Stimulated activated CD4-positive, alpha-beta T cell treated with anti-CD3 and anti-CD28 coated beads, Interleukin-12 subunit alpha, Interleukin-12 subunit beta, amount 100 ng/mL, for 48 hours (primary cell): Measurements from ENCODE around the gene TEX9.
"Not testable (repeated sequence)": the region's sequence is repeated elsewhere in the genome, so short reads cannot be mapped to it uniquely, and the experiment has no call there.

ENCODE experiments used
- DNase-seq, 3 donors: peaks; one replicate each; pipeline ENCODE4 v3.0.0-alpha.2; 2020; ENCODE audit warnings: low read depth in 2 of 3, low spot score in 1 of 3

TEX9 gene

DNA sequence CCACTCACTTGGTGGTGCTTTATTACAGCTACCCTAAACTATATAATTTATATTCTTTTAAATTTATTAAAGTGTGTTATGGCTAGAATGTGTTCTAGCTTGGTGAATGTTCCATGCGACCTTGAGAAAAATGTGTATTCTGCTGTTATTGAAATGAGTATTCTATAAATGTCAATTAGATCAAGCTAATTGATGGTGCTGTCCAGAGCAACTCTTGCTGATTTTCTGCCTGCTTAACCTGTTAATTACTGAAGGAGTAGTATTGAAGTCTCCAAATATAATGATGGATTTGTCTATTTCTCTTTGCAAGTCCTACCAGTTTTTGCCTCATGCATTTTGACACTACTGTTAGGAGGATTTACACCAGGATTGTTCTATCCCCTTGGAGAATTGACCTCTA is 3.2 kb upstream of the TEX9 start:
- no peak for DNase-seq

DNA sequence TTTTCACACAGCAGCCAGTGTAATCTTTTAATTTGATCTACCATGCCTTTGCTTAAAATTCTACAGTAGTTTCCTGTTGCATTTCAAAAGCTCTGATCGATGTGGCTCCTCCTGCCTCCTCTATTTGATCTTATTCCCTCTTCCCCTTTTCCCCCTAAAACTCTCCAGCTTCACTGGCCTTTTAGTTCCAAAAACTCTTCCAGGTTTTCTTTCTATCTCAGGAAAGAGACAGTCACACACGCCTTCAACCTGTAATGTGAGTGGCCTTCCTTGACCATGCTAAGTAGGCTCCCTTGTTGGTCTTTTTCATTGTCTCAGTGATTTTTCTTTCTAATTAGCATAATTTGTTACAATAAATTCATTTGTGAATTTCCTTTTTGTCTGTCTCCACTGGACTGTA is 985 bp downstream of the TEX9 start:
- no peak for DNase-seq

DNA sequence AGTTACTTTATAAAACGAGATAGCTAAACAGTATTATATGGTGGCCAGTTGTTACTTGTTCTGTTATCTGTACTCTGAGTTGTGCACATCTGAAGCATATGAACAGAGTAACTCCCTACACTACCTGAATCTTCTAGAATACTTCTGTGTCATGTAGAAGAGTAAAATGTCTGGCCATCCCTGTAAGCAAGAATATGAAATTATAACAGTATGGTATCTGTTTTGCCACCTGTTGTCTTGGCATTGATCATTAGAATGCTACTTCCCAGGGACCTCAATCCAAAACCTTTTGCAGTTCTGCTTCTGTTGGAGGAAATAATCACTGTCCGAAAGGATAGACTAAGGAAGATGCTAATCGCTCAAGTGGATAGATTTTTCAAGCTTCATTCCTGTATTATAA is 1.9 kb downstream of the TEX9 start:
- DNase-seq: no peak

DNA sequence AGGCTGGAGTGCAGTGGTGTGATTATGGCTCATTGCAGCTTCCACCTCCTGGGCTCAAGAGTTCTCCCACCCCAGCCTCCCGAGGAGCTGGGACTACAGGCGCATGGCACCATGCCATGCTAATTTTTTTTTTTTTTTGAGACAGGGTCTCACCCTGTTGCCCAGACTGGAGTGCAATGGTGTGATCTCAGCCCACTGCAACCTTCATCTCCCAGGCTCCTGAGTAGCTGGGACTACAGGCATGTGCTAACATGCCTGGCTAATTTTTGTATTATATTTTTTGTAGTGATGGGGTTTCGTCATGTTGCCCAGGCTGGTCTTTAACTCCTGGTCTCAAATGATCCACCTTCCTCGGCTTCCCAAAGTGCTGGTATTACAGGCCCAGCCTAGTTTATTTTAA is 4.0 kb downstream of the TEX9 start:
- DNase-seq: no peak

DNA sequence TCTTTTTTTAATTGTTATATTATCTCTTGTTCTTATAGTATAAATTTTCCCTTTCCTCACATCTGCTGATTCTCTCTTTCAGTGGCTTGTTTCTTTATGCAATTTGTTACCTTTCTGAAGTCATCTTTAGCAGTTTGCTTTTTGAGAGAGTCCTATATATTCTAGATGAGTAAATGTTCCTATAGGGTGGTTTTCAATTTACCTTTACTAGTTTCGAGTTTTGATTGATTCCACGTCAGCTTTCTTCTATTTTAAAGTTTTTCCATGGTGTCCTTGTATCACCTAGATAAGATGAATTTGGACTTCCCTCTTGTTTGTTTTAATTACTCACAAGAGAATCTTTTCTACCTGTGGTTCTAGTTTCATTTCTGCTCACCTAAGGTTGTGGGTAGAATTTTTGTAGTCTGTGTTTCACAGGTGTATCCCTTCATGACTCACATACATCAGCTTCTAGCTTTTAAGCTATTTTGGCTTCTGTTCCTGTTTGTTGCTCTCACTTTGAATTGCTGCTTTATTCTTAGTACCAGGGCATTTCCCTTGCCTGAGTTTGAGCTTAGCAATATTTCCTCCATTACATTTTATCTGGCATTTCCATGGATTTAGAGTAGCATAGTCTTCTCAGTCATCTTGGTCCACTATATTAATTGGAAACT is 6.4 kb downstream of the TEX9 start:
- no peak for DNase-seq

DNA sequence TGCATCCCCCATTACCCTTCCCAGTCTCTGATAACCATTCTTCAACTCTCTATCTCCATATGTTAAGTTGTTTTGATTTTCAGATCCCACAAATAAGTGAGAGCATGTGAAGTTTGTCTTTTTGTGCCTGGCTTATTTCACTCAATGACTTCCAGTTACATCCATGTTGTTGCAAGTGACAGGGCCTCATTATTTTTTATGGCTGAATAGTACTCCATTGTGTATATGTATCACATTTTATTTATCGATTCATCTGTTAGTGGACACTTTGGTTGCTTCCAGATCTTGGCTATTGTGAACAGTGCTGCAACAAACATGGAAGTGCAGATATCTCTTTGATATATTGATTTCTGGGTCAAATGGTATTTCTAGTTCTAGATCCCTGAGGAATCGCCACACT is 9.5 kb downstream of the TEX9 start:
- not testable (repeated sequence) for DNase-seq

DNA sequence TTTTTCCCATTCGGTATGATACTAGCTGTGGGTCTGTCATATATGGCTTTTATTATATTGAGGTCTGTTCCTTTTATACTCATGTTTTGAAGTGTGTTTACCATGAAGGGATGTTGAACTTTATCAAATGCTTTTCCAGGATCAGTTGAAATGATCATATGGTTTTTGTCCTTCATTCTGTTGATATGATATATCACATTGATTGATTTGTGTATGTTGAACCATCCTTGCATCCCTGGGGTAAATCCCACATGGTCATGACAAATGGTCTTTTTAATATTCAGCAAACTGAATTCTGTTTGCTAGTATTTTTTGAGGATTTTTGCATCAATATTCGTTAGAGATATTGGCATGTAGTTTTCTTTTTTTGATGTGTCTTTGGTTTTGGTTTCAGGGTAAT is 12.6 kb downstream of the TEX9 start:
- not testable (repeated sequence) for DNase-seq

DNA sequence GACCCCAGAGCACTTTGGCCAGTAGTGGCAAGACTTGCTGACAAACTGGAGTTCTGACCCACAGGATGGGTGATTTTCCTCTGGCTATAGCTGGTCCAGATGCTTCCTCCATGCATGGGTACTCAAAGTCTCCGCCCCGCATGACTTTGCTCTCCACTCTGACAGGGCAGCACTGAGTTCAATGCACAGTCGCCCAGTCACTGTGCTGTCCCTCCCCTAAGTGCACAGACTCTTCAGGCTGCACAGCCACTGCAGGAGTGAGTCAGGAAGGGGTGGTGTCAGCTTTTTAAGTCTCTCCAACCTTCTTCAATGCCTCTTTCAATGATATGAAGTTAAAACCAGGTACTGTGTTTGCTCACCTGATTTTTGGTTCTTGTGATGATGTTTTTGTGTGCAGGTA is 17.8 kb downstream of the TEX9 start:
- no peak for DNase-seq

DNA sequence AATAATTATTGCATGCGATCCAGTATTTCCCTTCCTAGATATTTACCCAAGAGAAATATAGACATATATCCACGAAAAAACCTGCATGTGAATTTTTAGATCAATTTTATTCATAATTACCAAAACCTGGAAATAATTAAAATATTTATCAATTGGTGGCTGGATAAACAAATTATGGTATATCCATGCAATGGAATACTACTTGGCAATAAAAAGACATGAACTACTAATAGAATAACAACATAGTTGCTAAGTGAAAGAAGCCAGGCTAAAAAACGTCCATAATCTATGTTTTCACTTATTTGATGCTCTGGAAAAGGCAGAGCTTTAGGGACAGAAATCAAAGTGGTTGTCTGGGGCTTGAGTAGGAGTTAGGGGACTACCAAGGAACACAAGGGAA is 20.7 kb downstream of the TEX9 start:
- DNase-seq: no peak

DNA sequence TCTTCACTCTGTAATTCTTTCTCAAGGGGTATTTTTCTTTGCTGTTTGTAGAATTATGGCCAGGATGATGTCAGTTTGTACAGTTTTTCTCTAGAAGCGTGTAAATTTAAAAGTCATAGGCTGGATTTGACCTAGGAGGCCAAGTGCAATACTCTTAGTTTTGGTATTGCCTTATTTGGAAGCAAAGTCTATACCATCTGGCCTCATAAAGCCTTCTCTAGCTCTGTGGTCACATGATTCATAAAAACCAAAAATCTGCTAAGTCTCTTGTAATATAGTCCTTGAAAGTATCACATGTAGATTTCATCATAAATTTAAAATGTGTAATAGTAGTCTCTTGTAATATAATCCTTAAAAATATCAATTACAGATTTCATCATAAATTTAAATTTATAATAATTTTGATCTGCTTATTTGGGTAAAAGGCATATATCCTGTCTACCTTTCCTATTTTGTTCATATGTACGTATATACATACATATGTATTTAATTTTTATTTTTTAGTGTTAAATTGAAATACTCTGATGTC is 25.6 kb downstream of the TEX9 start:
- no peak for DNase-seq

DNA sequence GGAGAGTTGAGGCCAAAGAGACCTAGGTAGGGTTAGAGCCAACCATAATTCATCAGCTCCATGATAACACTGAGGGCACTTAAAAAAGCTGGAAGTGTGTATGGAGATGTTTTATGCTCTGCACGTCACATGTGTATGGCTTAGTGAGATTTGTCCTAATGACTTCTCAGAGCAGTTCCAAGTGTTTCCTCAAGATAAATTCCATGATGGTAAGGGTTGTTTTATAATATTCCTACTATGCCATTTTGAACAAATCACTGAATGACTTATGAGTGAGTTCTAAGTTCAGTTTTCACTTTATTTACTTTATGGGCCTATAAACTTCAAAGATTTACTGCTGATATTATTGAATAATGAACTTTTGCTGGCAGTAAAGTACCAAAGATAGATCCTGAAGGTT is 28.1 kb downstream of the TEX9 start:
- DNase-seq: no peak

DNA sequence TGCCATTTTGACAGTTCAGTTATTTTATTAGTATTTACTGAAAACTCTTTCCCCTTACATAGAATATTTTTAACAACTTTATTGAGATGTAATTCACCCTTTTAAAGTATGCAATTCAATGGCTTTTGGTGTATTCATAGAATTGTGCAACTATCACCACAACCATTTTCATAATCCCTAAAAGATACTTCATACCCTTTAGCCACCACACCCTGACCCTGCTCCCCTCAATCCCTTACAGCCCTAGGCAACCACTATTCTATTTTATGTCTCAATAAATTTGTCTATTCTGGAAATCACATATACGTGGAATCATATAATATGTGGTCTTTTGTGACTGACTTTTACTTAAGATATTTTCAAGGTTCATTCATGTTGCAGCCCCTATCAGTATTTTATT is 29.7 kb downstream of the TEX9 start:
- no peak for DNase-seq

DNA sequence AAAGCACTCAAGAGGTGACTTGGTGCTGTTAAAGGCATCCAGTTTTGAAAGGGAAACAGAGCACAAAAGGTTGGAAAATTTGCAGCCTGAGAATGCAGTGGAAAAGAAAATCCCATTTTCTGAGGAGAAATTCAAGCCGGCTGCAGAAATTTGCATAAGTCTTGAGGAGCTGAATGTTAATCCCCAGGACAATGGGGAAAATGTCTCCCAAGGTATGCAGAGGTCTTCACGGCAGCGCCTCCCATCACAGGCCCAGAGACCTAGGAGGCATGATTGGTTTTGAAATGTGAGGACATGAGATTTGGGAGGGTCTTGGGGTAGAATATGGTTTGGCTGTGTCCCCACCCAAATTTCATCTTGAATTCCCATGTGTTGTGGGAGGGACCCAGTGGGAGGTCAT is 32.1 kb downstream of the TEX9 start:
- DNase-seq: not testable (repeated sequence)

DNA sequence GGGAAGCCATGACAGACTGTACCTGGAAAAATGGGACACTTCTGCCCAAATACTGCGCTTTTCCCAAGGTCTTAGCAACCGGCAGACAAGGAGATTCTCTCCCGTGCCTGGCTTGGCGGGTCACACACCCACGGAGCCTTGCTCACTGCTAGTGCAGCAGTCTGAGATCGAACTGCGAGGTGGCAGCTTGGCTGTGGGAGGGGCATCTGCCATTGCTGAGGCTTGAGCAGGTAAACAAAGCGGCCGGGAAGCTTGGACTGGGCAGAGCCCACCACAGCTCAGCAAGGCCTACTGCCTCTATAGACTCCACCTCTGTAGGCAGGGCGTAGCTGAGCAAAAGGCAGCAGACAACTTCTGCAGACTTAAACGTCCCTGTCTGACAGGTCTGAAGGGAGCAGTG is 34.0 kb downstream of the TEX9 start:
- DNase-seq: not testable (repeated sequence)

DNA sequence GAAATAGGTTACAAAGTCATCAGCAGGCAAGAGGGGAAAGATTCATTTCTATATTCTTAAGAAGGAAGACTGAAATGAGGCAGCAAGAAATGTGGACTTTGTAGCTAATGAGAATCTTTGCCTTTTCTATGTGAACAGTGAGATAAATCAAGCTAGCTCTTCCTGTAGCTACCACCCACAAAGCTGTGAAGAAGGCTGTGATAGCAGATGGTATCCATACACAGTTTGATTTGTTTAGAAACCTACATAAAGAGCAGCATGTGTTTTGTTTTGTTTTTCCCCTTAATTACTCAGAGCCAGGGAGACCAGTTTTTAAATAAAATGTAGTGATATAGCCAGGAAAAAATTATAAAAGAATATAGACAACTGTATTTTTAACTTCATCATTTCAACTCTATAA is 45.5 kb downstream of the TEX9 start:
- DNase-seq: no peak

DNA sequence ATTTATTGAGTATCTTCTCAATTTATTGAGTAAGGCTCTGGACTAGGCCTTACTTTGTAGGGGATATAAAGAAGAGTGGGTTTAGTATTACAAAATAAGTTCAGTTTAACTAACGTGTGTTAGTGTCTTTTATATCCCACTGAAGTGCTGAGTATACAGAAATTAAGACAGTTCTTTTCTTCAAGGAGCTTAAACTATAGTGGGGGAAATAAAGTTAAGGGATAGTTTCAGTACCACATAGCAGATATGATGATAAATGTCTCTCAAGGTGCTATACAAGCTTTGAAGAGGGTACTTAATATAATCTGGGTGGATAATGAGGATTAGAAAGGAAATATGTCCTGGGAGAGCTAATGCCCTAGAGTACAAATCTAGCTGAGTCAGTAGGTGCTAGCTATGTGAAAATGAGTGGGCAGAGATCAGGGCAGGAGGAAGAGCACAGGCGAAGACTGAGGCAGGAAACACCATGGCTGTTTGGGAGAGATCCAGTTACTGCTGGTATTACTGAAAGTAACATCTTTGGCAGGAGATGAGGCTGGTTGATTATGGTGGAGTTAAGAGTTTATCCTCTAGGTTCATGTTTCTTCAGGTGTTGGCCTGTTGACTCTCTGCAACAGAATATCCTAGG is 46.0 kb downstream of the TEX9 start:
- DNase-seq: no peak

DNA sequence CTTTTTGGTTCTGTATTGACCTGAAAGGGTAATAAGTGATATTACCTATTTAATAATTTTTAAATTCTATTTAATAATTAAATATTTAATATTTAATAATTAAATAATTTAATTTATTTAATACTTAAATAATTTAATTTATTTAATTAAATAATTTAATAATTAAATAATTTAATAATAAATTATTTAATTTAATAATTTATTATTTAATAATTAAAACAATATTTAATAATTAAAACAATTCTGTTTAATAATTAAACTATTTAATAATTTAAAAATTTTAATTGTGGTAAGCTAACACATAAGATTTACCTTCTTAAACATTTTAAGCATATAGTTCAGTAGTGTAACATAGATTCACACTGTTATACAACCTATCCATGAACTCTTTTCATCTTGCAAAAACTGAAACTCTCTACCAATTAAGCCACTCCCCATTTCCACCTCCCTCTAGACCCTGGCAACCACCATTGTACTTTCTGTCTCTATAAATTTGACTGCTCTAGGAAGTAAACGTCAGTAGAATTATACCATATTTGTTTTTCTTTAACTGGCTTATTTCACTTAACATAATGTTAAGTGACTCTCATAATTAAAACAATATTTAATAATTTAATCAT is 48.0 kb downstream of the TEX9 start:
- DNase-seq: not testable (repeated sequence)

DNA sequence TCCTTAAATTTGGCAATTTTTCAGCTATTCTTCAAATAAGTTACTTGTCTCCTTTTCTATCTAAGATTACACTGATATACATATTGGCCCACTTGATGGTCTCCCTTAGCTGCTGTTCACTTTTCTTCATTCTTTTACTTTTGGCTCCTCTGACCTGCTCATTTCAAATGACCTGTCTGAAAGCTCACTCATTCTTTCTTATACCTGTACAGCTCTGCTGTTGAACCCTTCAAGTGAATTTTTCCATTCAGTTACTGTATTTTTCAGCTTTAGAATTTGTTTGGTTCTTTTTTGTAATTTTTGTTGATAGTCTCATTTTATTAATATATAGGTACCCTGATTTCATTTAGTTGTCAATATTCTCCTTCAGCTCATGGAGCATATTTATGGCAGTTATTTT is 60.0 kb downstream of the TEX9 start:
- no peak for DNase-seq

DNA sequence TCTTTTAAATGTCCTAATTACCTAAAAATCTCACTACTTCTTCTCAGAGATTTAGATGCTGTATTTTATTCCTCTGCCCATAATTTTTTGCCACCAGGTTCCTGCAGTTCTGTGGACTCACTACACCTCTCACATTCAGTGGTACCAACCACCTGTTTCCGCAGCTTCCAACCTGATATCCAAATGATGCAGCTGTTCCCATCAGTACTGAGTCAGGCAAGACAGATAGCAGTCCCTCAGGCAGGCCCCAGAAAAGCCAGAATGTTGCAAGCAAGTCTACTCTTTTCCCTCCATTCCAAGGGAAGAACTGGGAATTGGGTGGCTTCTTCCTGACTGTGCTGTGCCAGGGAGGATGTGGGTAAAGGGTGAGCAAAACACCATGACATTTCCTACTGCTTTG is 60.8 kb downstream of the TEX9 start:
- no peak for DNase-seq

DNA sequence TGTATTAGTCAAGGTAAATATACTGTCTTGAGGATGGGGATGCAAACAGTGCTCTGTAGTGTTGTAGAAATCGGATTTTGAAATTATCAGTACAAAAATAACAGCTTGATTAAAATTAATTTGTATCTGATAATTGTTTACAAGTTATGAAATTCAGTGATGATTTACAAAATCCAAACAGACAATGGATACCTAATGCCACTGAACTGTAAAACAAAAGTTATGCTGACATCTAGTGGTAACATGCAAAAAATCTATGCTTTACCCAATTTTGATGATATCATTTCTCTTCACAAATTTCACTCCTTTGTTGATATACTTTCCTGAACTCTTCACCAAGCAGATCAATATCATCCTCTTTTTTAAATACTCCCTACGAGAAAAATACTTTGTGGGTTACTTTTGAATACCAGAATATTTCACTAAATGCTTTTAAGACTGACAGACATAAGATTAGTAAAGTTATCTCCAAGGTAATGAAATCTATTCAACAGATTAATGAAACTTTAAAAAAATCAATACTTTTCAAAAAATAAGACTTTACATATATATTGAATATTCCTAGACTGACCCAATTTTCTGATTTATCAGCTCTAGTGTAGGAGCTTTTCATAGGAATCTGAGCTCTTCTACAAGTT is 63.7 kb downstream of the TEX9 start:
- no peak for DNase-seq

DNA sequence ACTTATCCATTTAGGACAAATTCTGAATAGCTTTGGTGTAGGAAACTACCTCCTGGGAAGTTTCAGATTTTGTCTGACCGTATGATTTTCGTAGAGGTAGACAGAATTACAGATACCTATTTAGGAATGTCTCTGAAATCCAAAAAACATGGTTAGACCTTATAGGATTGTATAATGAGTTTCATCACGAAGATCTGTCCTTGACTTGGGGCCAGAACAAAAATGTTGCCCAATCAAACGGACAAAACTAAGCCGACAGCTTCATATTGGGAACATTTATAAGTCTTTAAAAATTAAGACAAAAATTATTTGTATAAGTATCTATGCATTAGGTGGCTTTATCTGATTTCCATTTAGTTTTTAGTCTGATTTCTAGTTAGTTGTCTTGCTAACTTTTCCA is 67.1 kb downstream of the TEX9 start:
- DNase-seq: no peak

DNA sequence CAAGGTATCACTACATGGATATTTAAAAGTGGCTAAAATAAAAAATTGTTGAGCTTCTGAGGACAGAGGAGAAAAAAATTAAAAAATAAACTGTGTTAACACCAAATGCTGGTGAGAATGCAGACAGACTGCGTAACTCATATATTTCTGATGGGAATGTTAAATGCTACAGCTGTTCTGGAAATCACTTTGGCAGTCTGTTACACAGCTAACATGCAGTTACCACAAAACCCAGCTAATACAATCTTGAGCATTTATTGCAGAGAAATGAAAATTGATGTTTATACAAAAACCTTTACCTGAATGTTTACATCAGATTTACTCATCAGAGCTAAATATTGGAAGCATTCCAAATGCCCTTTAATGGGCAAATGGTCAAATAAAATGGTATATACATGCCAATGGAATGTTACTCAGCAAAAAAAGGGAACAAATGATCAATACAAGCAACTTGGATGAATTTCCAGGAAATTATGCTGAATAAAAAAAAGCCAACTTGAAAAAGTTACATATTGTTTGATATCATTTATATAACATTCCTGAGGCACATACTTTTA is 75.1 kb downstream of the TEX9 start:
- DNase-seq: no peak
